Colonic mucosa (tissue), 4 donors: ENCODE measurements around the gene JMJD1C. TPM values are rescaled to one million over a fixed set of nuclear protein-coding genes. Genes with fewer than 3 reads are reported as not detected.

Source experiments
- DNase-seq: peaks from one replicate; pipeline ENCODE4 v3.0.0-alpha.2; 2020
- H3K27ac ChIP-seq: fragments of 200-600 bp; one replicate; pipeline ENCODE4 v1.8.0; 2021
- H3K27me3 ChIP-seq: fragments of 200-600 bp; one replicate; pipeline ENCODE4 v1.8.0; 2021
- H3K36me3 ChIP-seq: fragments of 200-600 bp; one replicate; pipeline ENCODE4 v1.8.0; 2021
- H3K4me1 ChIP-seq: fragments of 200-600 bp; one replicate; pipeline ENCODE4 v1.8.0; 2021; ENCODE audit warnings: mild to moderate bottlenecking
- H3K4me3 ChIP-seq: fragments of 200-600 bp; one replicate; pipeline ENCODE4 v1.8.0; 2021
- H3K9ac ChIP-seq, 2 donors: one replicate each; pipeline ENCODE4 v1.7.0; 2013; ENCODE audit warnings: control low read depth in 2 of 2, low read depth in 2 of 2, low read length in 2 of 2
- H3K9me3 ChIP-seq: fragments of 200-600 bp; one replicate; pipeline ENCODE4 v1.8.0; 2021
- CTCF ChIP-seq: fragments of 200-600 bp; IDR thresholded peaks from one replicate; pipeline ENCODE4 v1.8.0; 2022; ENCODE audit warnings: antibody characterized with exemption, mild to moderate bottlenecking
- intact Hi-C: fragments of 100-400 bp; cut with DNase I; formaldehyde crosslinking; loops from one replicate; pipeline ENCODE4 v1.14.1; 2022
- total RNA-seq, 2 donors: library from RNA; stranded (reverse); fragmentation: NEBNext Ultra II Directional in 1 of 2; extraction: Animal tissue kit (Norgen Biotek cat#: 25700) in 1 of 2; gene quantifications; one replicate each; pipeline ENCODE4 v1.2.1, GENCODE V29; 2021
- donor health status: healthy.
- donor health status: DM: no; HTN: no; CAD: no.
- donor health status: DM: no; HTN: no; CAD: no.

Gene JMJD1C
- total RNA-seq, 2 donors from 2014 or later: 37.7 to 72.2 TPM

GRCh38 chr10:63133821-63134557 is 331.8 kb downstream of the JMJD1C start:
- Histone ChIP-seq H3K9me3 (no peaks in the 10 kb centered on the region), H3K36me3 (no peaks in the 10 kb centered on the region), H3K27ac (peak overlapping the region; percentile 94), H3K27me3 (no peaks in the 10 kb centered on the region), H3K9ac (peak overlapping the region; percentile 69 to 94), H3K4me3 (peak overlapping the region; percentile 91), H3K4me1 (peaks cover 5% of the 10 kb centered on the region)
- no peak for TF ChIP-seq CTCF
- DNase-seq: no peak
- intact Hi-C loops: no loop called here

- no peaks in the 10 kb centered on the region for H3K27me3 ChIP-seq
- H3K9ac ChIP-seq: peak within 1 kb of the TSS; percentile 69 to 94
- no peaks in the 10 kb centered on the region for H3K36me3 ChIP-seq
- peak within 1 kb of the TSS; percentile 91 for H3K4me3 ChIP-seq
- no peak for TF ChIP-seq CTCF
- intact Hi-C loops: no loop called here
- peak within 1 kb of the TSS; percentile 94 for H3K27ac ChIP-seq
- no peaks in the 10 kb centered on the region for H3K9me3 ChIP-seq
- DNase-seq: peak; percentile 97
- peaks cover 5% of the 10 kb centered on the region for H3K4me1 ChIP-seq
These were observed 332.5 kb downstream of the JMJD1C start, which contains the start of gene NRBF2 for GRCh38 chr10:63133056-63133820. Gene NRBF2, plus strand, starts transcription at chr10:63133328. Its CDS starts 143 bp downstream, at chr10:63133471.

- H3K9ac ChIP-seq: no peak overlapping the region
- peak overlapping the region; percentile 91 for H3K4me3 ChIP-seq
- no peaks in the 10 kb centered on the region for H3K36me3 ChIP-seq
- H3K27ac ChIP-seq: peak overlapping the region; percentile 94
- no peaks in the 10 kb centered on the region for H3K27me3 ChIP-seq
- no peaks in the 10 kb centered on the region for H3K9me3 ChIP-seq
- intact Hi-C loops: no loop called here
- TF ChIP-seq CTCF: no peak
- H3K4me1 ChIP-seq: peaks cover 5% of the 10 kb centered on the region
- no peak for DNase-seq
These were observed 333.1 kb downstream of the JMJD1C start for GRCh38 chr10:63132651-63133055.

GRCh38 chr10:63129888-63130287 is 335.9 kb downstream of the JMJD1C start:
- H3K27me3 ChIP-seq: no peaks in the 10 kb centered on the region
- H3K4me3 ChIP-seq: no peak overlapping the region
- H3K4me1 ChIP-seq: peaks cover 5% of the 10 kb centered on the region
- no peaks in the 10 kb centered on the region for H3K9me3 ChIP-seq
- H3K27ac ChIP-seq: no peak overlapping the region
- no peak overlapping the region for H3K9ac ChIP-seq
- intact Hi-C loops: no loop called here
- no peak for TF ChIP-seq CTCF
- DNase-seq: no peak
- H3K36me3 ChIP-seq: no peaks in the 10 kb centered on the region

- Histone ChIP-seq H3K4me1 (no peaks in the 10 kb centered on the region), H3K27ac (no peak overlapping the region), H3K36me3 (no peaks in the 10 kb centered on the region), H3K27me3 (no peaks in the 10 kb centered on the region), H3K9me3 (no peaks in the 10 kb centered on the region), H3K9ac (no peak overlapping the region), H3K4me3 (no peak overlapping the region)
- intact Hi-C loops: no loop called here
- DNase-seq: no peak
- TF ChIP-seq CTCF: no peak
These were observed 337.3 kb downstream of the JMJD1C start for GRCh38 chr10:63128443-63128842.
